A673 (cell line): ENCODE data around the gene ANO4.

Experiments used
- EZH2 ChIP-seq: fragments of 200-600 bp; sonication (generic); IDR thresholded peaks from 2 replicates; pipeline ENCODE4 v1.6.1; 2017; ENCODE audit warnings: borderline replicate concordance, low read depth, mild to moderate bottlenecking, mixed read lengths, antibody characterized with exemption, low read length; ENCODE audit not compliant: poor library complexity, severe bottlenecking
- TF ChIP-seq, protein P1 (sequence below): fragments of 300-800, 200-600 bp; sonication (generic); conservative IDR thresholded peaks from 2 replicates; pipeline ENCODE4 v1.5.1; 2017; ENCODE audit warnings: low read depth, mild to moderate bottlenecking, antibody characterized with exemption, low read length, moderate library complexity, mixed read lengths

DNA sequence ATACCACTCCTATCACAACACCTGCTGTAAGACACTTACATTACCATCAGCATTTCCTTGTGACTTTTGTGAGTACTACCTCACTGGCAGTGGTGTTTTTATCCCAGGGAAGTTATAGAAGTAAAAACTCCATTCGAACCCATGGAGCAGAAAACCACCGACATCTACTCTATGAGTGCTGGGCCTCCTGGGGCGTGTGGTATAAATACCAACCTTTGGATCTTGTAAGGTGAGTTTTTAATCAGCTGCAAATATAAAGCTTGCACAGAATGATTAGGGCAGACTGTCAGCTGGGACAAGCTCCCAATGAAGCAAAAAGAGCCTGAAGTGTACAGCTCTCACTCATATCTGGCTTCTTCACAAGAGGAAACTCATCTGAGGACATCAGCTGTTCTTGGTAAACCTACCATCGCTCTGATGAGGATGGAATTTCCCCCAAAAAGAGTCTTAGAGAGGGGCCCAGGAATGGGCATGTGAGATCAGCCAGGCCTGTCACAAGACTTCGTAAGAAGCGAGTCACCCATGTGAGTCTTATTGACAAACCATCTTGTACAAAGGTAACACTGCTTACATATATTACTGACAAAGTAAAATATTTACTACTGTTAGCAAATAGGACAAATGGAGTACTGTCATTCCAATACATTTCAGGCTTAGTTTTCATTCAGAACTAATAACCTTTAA, 245.4 kb downstream of the ANO4 start:
- TF ChIP-seq, protein P1, sequence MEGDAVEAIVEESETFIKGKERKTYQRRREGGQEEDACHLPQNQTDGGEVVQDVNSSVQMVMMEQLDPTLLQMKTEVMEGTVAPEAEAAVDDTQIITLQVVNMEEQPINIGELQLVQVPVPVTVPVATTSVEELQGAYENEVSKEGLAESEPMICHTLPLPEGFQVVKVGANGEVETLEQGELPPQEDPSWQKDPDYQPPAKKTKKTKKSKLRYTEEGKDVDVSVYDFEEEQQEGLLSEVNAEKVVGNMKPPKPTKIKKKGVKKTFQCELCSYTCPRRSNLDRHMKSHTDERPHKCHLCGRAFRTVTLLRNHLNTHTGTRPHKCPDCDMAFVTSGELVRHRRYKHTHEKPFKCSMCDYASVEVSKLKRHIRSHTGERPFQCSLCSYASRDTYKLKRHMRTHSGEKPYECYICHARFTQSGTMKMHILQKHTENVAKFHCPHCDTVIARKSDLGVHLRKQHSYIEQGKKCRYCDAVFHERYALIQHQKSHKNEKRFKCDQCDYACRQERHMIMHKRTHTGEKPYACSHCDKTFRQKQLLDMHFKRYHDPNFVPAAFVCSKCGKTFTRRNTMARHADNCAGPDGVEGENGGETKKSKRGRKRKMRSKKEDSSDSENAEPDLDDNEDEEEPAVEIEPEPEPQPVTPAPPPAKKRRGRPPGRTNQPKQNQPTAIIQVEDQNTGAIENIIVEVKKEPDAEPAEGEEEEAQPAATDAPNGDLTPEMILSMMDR, result no peak
- no peak for TF ChIP-seq EZH2
